ENCODE data around the gene PLCG1.

DNA sequence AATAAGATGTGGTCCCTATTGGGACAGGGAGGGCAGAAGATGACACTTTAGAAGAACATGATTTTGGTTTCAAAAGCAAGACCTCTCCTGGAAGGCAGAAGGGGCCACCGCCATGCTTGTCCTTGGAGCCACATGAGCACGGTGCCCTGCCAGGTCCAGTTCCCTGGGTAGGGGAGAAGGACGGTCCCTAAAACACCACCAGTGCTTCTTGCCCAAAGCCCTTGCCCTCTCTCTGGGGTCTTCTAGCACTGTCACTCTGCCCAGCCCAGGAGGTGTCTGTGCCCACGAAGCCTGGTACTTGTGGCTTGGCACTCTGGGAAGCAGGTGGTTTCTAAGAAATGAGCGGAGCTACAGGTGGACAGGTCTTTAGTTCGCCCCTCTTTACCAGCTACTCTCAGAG is 46.0 kb downstream of the PLCG1 start:
- TF ChIP-seq CTCF (IDR thresholded peaks at IDR 0.05) (no peak), POLR2A (IDR thresholded peaks at IDR 0.05) (no peak)
